GM12873 (cell line): Measurements from ENCODE around the gene CDH1.

Experiments
- CTCF ChIP-seq: IDR thresholded peaks from 2 replicates; pipeline ENCODE4 v1.5.1; 2012; ENCODE audit warnings: low read depth, mild to moderate bottlenecking, moderate library complexity, low read length, control low read depth; ENCODE audit not compliant: insufficient read depth; ENCODE audit errors: missing control alignments

CDH1 gene

GRCh38 chr16:68848786-68849185 lies 111.7 kb downstream of the CDH1 start:
- no peak for TF ChIP-seq CTCF

- no peak for TF ChIP-seq CTCF
Observed at GRCh38 chr16:68850481-68850880, 113.4 kb downstream of the CDH1 start.

GRCh38 chr16:68851601-68852000 lies 114.5 kb downstream of the CDH1 start:
- no peak for TF ChIP-seq CTCF

GRCh38 chr16:68857479-68857878 lies 120.4 kb downstream of the CDH1 start:
- no peak for TF ChIP-seq CTCF

GRCh38 chr16:68859828-68860227 lies 122.7 kb downstream of the CDH1 start:
- TF ChIP-seq CTCF: no peak

GRCh38 chr16:68860978-68861892 lies 124.1 kb downstream of the CDH1 start:
- no peak for TF ChIP-seq CTCF

- no peak for TF ChIP-seq CTCF
Observed at GRCh38 chr16:68866933-68867332, 129.8 kb downstream of the CDH1 start.
